Measurements from ENCODE around the gene IMMP2L. TPM values are rescaled to one million over a fixed set of nuclear protein-coding genes. Genes with fewer than 3 reads are reported as not detected.

IMMP2L gene
- total and polyA plus RNA-seq, 7 donors = 9.3 to 43.0 (median 19.2) TPM

GRCh38 chr7:111174510-111174909 lies 387.8 kb downstream of the IMMP2L start:
- ATAC-seq = no peak
- TF ChIP-seq CTCF (IDR thresholded peaks at IDR 0.05) = no peak
- 57 to 70% (median 57%) methylated on average over 3 of the region's 3 CpGs for WGBS, 3 donors

DNA sequence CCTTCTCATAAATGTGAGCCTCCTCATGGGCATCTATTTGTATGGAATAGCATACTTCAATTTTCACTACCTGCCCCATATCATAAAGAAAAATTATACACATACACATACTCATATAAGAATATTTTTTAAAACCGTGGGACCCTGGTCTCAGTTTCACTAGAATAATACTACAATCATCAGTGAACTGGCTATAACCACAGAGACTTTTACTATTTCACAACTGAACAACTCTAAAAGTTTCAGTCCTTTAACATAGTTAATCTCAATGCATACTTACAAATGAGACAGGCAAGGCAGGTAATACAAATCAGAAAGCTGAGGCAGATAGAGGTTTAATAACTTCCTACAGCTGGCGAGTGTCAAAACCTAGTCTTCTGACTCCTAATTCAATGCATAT lies 388.3 kb downstream of the IMMP2L start:
- no peaks in the 10 kb centered on the region for H3K27me3 ChIP-seq (ENCODE audit: insufficient read depth in 3 of 3, low read length in 2 of 3)
- no peak for TF ChIP-seq CTCF (IDR thresholded peaks at IDR 0.05)
- H3K4me3 ChIP-seq = no peak overlapping the region
- no peaks in the 10 kb centered on the region for H3K36me3 ChIP-seq (ENCODE audit: insufficient read depth in 1 of 2, low read depth in 1 of 2)
- ATAC-seq (no peak), DNase-seq (no peak)
- no peak overlapping the region for H3K27ac ChIP-seq
- no peaks in the 10 kb centered on the region for H3K9me3 ChIP-seq
- WGBS, 3 donors = 75 to 86% (median 80%) methylated on average over 2 of the region's 2 CpGs
- intact Hi-C loops (cut with DNase I) = no loop called here
- H3K4me1 ChIP-seq = no peaks in the 10 kb centered on the region

More at GRCh38 chr7:111174510-111174909, 387.8 kb downstream of the IMMP2L start:
- Histone ChIP-seq H3K9me3 (no peaks in the 10 kb centered on the region), H3K27me3 (ENCODE audit: insufficient read depth in 3 of 3, low read length in 2 of 3) (no peaks in the 10 kb centered on the region), H3K27ac (no peak overlapping the region), H3K4me3 (no peak overlapping the region), H3K4me1 (no peaks in the 10 kb centered on the region), H3K36me3 (ENCODE audit: insufficient read depth in 1 of 2, low read depth in 1 of 2) (no peaks in the 10 kb centered on the region)
- DNase-seq = no peak
- intact Hi-C loops (cut with DNase I) = no loop called here

DNA sequence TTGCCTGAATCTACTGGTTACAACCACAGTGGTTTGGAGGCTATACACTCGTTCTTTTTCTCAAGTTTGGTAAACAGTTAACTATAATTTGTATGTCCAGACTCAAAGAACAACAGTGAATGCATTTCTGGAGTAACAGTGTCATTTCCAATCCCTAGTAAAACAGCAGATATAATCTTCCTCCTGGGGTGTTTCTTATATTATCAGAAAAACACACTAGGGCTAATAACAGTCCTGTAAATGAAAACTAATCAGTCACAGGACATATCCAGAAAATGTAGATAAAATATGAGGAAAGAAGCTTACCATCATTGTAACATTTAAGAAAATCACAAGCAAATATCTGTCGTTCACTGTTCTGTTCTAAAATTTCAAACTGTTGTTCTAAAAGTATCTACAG lies 388.8 kb downstream of the IMMP2L start:
- WGBS, 3 donors = 78 to 84% (median 82%) methylated on average over 2 of the region's 2 CpGs
- no peaks in the 10 kb centered on the region for H3K4me1 ChIP-seq
- H3K9me3 ChIP-seq = no peaks in the 10 kb centered on the region
- intact Hi-C loops (cut with DNase I) = no loop called here
- TF ChIP-seq CTCF (IDR thresholded peaks at IDR 0.05) = no peak
- ATAC-seq = no peak
- no peaks in the 10 kb centered on the region for H3K36me3 ChIP-seq (ENCODE audit: insufficient read depth in 1 of 2, low read depth in 1 of 2)
- no peak overlapping the region for H3K4me3 ChIP-seq
- H3K27ac ChIP-seq = no peak overlapping the region
- no peaks in the 10 kb centered on the region for H3K27me3 ChIP-seq (ENCODE audit: insufficient read depth in 3 of 3, low read length in 2 of 3)
- no peak for DNase-seq

- ATAC-seq (no peak), DNase-seq (no peak)
- Histone ChIP-seq H3K36me3 (ENCODE audit: insufficient read depth in 1 of 2, low read depth in 1 of 2) (no peaks in the 10 kb centered on the region), H3K9me3 (no peaks in the 10 kb centered on the region), H3K27me3 (ENCODE audit: insufficient read depth in 3 of 3, low read length in 2 of 3) (no peaks in the 10 kb centered on the region), H3K4me1 (no peaks in the 10 kb centered on the region), H3K4me3 (no peak overlapping the region), H3K27ac (no peak overlapping the region)
- TF ChIP-seq CTCF (IDR thresholded peaks at IDR 0.05) = no peak
- WGBS, 3 donors = 61 to 81% (median 76%) methylated on average over 2 of the region's 2 CpGs
- intact Hi-C loops (cut with DNase I) = no loop called here
Measured at GRCh38 chr7:111172564-111173257, 389.6 kb downstream of the IMMP2L start.

DNA sequence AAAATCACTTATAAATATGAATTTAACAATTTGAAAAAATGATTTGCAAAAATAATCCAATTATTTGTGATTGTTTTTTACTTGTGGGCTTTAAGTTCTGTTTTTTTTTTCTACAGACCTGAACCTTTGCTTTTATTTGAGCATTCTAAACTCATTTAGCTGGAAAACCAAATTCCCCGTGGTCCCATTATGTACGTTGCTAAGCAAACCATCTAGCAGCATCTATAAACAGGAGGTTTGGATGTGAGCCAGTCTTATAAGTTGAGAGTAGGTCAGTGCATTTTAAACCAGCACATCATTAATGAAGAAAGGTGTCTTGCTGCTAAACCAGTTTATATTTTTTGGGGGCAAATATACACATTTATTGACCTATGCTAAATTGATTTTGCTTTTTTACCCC lies 394.1 kb downstream of the IMMP2L start:
- 37 to 41% (median 40%) methylated on average over 2 of the region's 2 CpGs for WGBS, 3 donors
- H3K4me1 ChIP-seq = no peaks in the 10 kb centered on the region
- no peak overlapping the region for H3K27ac ChIP-seq
- TF ChIP-seq CTCF (IDR thresholded peaks at IDR 0.05) = no peak
- intact Hi-C loops (cut with DNase I) = no loop called here
- no peak overlapping the region for H3K4me3 ChIP-seq
- H3K9me3 ChIP-seq = no peaks in the 10 kb centered on the region
- no peaks in the 10 kb centered on the region for H3K27me3 ChIP-seq (ENCODE audit: insufficient read depth in 3 of 3, low read length in 2 of 3)
- H3K36me3 ChIP-seq (ENCODE audit: insufficient read depth in 1 of 2, low read depth in 1 of 2) = no peaks in the 10 kb centered on the region
- DNase-seq (no peak), ATAC-seq (no peak)

All from psoas muscle (tissue), 8 donors.